ENCODE data around the gene CDC42SE2. TPM values are rescaled to one million over a fixed set of nuclear protein-coding genes. Genes with fewer than 3 reads are reported as not detected.

The CDC42SE2 gene
- total RNA-seq, 6 experiments from 2014 or later: 10.3 to 19.8 (median 15.0) TPM

DNA sequence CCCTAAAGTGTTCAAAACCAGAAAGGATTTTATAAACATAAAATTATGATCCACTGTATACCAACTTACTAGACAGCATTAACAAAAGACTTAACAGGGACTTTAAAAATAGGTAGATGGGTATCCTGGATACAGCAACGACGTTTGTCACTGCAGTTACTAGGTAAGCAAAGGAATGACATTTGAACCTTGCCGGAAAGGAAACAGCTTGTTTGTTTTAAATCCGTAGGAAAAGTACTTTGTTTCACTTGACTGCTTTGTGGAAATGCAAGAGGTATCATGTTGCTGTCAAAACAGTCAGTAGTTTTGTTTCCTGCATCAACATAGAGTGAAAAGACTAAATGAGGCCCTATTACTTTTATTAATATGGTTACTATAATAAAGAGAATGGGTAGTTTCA is 122.9 kb downstream of the CDC42SE2 start:
- H3K4me1 ChIP-seq: peaks cover 0 to 15% (median 7%) of the 10 kb centered on the region in 4 donors
- peak; percentile 79 to 92 (median 89) for ATAC-seq
- TF ChIP-seq, protein P1, sequence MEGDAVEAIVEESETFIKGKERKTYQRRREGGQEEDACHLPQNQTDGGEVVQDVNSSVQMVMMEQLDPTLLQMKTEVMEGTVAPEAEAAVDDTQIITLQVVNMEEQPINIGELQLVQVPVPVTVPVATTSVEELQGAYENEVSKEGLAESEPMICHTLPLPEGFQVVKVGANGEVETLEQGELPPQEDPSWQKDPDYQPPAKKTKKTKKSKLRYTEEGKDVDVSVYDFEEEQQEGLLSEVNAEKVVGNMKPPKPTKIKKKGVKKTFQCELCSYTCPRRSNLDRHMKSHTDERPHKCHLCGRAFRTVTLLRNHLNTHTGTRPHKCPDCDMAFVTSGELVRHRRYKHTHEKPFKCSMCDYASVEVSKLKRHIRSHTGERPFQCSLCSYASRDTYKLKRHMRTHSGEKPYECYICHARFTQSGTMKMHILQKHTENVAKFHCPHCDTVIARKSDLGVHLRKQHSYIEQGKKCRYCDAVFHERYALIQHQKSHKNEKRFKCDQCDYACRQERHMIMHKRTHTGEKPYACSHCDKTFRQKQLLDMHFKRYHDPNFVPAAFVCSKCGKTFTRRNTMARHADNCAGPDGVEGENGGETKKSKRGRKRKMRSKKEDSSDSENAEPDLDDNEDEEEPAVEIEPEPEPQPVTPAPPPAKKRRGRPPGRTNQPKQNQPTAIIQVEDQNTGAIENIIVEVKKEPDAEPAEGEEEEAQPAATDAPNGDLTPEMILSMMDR (IDR thresholded peaks at IDR 0.05): no peak
- no peak for TF ChIP-seq POLR2A (IDR thresholded peaks at IDR 0.05)
- peak overlapping the region; percentile 49 to 67 (median 66) for H3K27ac ChIP-seq
- no peak for DNase-seq
- no peaks in the 10 kb centered on the region for H3K36me3 ChIP-seq
- WGBS (ENCODE audit: insufficient coverage, low coverage, low lambda C conversion rate, missing lambda C conversion rate): 20% methylated on average over 4 of the region's 4 CpGs
- H3K4me3 ChIP-seq: no peak overlapping the region
- H3K9me3 ChIP-seq: no peaks in the 10 kb centered on the region
- H3K27me3 ChIP-seq: no peaks in the 10 kb centered on the region
- intact Hi-C loops (cut with DNase I): no loop called here

DNA sequence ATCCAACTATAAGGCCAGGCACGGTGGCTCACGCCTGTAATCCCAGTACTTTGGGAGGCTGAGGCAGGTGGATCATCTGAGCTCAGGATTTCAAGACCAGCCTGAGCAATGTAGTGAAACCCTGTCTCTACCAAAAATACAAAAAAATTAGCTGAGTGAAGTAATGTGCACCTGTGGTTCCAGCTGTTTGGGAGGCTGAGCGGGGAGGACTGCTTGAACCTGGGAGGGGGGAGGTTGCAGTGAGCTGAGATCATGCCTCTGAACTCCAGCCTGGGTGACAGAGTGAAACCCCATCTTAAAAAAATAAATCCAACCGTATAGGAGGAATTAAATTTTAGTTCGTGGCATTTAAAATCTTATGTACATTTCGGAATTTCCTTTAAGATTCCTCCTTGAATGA is 123.4 kb downstream of the CDC42SE2 start:
- DNase-seq (no peak), ATAC-seq (no peak)
- peak overlapping the region; percentile 49 to 67 (median 66) for H3K27ac ChIP-seq
- H3K36me3 ChIP-seq: no peaks in the 10 kb centered on the region
- H3K9me3 ChIP-seq: no peaks in the 10 kb centered on the region
- peaks cover 0 to 16% (median 7%) of the 10 kb centered on the region in 4 donors for H3K4me1 ChIP-seq
- H3K27me3 ChIP-seq: no peaks in the 10 kb centered on the region
- 90% methylated on average over 6 of the region's 6 CpGs for WGBS (ENCODE audit: insufficient coverage, low coverage, low lambda C conversion rate, missing lambda C conversion rate)
- intact Hi-C loops (cut with DNase I): no loop called here
- TF ChIP-seq, protein P1 (IDR thresholded peaks at IDR 0.05): no peak
- TF ChIP-seq POLR2A (IDR thresholded peaks at IDR 0.05): no peak
- no peak overlapping the region for H3K4me3 ChIP-seq

DNA sequence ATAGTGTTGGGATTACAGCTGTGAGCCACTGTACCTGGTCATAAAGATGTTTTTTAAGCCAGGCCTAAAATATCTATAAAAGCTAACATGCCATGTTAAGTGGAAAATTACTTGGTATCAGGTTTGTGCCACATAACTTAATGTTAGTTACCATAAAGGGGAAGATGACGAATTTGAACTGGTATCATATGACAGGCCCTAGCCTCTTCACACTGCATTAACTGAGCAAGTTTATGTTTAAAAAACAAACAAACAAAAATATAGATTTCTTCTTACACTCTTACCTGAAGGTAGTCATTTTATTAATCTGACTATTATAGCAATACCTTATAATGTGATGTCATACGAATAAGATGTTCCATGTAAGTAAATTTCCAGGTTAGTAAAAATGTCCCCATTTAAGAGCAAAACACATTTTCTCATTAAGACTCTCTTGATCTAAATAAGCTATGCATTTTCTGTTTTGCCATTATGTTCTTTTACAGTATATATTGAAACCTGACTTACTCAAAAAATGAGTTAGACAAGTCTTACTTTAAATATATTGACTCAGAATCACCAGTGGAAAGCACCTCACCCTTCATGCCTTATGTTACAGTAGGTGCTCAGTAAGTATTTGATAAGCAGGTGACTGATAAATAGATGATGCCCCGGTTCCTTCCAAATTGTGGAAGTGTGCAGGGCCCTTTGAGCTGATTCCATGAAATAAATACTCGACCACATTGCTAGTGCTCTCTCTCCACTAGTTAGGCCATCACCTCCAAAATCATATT is 125.4 kb downstream of the CDC42SE2 start:
- Histone ChIP-seq H3K36me3 (no peaks in the 10 kb centered on the region), H3K9me3 (no peaks in the 10 kb centered on the region), H3K4me3 (no peak overlapping the region), H3K27me3 (no peaks in the 10 kb centered on the region), H3K4me1 (peaks cover 0 to 34% (median 16%) of the 10 kb centered on the region in 4 donors), H3K27ac (no peak overlapping the region)
- intact Hi-C loops (cut with DNase I): no loop called here
- no peak for ATAC-seq
- TF ChIP-seq, protein P1 (IDR thresholded peaks at IDR 0.05): no peak
- no peak for TF ChIP-seq POLR2A (IDR thresholded peaks at IDR 0.05)
- 87% methylated on average over 4 of the region's 4 CpGs for WGBS (ENCODE audit: insufficient coverage, low coverage, low lambda C conversion rate, missing lambda C conversion rate)
- no peak for DNase-seq

GRCh38 chr5:131389869-131390265 is 126.0 kb downstream of the CDC42SE2 start:
- DNase-seq (no peak), ATAC-seq (no peak)
- 59% methylated on average over 1 of the region's 1 CpG for WGBS (ENCODE audit: insufficient coverage, low coverage, low lambda C conversion rate, missing lambda C conversion rate)
- TF ChIP-seq, protein P1 (IDR thresholded peaks at IDR 0.05): no peak
- TF ChIP-seq POLR2A (IDR thresholded peaks at IDR 0.05): no peak
- Histone ChIP-seq H3K27ac (no peak overlapping the region), H3K36me3 (no peaks in the 10 kb centered on the region), H3K4me1 (peaks cover 0 to 38% (median 19%) of the 10 kb centered on the region in 4 donors), H3K27me3 (no peaks in the 10 kb centered on the region), H3K4me3 (no peak overlapping the region), H3K9me3 (no peaks in the 10 kb centered on the region)
- intact Hi-C loops (cut with DNase I): no loop called here

Measured in right lobe of liver (tissue), 6 donors.